Ovary (tissue), 3 donors: Measurements from ENCODE around the gene LPAR2.

ENCODE experiments used
- EP300 ChIP-seq: sonication (generic); formaldehyde crosslinking; IDR thresholded peaks from one replicate; pipeline ENCODE4 v1.6.1; 2017; ENCODE audit warnings: antibody characterized with exemption
- TF ChIP-seq, protein P1 (sequence below), 3 donors: fragments of 450-650 bp in 2 of 3; fragments of 200-600 bp in 1 of 3; IDR thresholded peaks; one replicate each; pipeline versions ENCODE4 v1.5.1 to v1.8.0; 2016 to 2022; ENCODE audit warnings: antibody characterized with exemption in 3 of 3, mild to moderate bottlenecking in 1 of 3
- donor health status: DM: no; HTN: no; CAD: no.

DNA sequence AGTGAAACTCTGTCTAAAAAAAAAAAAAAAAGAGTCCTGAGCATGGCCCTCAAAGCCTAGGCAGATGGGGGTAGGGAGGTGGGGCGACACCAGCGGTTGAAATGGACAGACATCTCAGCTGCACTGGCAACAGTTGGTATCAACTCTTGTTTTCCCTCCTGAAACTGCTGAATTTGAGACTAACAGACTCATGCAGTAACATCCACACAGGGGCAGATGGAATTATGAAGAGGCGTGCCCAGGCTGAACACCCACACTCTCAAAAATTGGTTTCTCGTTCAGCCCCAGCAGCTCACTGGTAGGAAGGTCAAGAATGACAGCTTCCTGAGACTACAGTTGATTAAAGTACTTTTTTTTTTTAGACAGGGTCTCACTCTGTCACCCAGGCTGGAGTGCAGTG, 33.6 kb downstream of the LPAR2 start:
- TF ChIP-seq, protein P1, sequence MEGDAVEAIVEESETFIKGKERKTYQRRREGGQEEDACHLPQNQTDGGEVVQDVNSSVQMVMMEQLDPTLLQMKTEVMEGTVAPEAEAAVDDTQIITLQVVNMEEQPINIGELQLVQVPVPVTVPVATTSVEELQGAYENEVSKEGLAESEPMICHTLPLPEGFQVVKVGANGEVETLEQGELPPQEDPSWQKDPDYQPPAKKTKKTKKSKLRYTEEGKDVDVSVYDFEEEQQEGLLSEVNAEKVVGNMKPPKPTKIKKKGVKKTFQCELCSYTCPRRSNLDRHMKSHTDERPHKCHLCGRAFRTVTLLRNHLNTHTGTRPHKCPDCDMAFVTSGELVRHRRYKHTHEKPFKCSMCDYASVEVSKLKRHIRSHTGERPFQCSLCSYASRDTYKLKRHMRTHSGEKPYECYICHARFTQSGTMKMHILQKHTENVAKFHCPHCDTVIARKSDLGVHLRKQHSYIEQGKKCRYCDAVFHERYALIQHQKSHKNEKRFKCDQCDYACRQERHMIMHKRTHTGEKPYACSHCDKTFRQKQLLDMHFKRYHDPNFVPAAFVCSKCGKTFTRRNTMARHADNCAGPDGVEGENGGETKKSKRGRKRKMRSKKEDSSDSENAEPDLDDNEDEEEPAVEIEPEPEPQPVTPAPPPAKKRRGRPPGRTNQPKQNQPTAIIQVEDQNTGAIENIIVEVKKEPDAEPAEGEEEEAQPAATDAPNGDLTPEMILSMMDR (IDR thresholded peaks at IDR 0.05), result no peak
- no peak for TF ChIP-seq EP300
